T-helper 9 cell (primary cell): ENCODE data around the gene FGF9.

ENCODE experiments used
- DNase-seq: peaks from one replicate; pipeline ENCODE4 v3.0.0-alpha.2; 2020

The FGF9 gene

DNA sequence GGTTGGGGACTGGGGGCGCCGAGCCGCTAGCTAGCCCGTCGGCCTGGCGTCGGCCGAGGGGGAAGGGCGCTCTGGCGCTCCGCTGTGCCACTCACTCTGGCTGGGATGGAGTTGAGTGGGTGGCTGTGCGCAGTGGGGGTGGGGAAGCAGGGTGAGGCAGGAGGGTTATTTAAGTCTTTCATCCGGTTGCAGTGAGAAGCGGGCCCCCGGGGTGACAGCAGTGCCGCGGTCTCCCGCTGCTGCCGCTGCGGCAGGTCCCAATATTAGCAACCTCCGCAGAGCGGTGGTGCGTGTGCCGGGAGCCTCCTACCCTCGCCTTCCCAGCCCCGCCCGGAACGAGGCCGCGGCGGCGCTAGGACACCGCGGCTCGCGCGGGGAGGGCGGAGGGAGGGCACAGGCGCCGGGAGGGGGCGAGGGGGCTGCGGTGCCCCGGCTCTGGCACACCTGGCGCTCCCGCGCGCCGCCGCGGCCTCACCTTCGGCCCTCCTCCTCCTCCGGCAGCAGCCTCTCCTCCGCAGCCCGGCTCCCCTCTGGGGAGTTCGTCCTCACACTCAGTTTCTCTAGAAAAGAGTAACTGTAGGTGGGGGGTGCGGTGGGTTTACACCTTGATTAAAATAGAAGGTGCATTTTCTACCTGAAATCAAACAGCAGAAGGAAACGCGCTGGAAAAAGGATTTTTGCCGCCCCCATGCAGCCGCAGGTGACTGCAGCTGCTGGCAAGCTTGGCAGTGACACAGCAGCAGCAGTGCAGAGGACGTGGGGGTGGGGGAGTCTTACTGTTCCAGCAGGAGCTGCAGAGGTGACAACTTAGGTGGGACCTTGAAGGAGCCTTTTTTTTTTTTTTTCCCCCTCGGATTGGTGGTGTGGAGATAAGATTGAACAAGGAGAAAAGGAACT is 4.5 kb downstream of the FGF9 start:
- peak; percentile 24 for DNase-seq

DNA sequence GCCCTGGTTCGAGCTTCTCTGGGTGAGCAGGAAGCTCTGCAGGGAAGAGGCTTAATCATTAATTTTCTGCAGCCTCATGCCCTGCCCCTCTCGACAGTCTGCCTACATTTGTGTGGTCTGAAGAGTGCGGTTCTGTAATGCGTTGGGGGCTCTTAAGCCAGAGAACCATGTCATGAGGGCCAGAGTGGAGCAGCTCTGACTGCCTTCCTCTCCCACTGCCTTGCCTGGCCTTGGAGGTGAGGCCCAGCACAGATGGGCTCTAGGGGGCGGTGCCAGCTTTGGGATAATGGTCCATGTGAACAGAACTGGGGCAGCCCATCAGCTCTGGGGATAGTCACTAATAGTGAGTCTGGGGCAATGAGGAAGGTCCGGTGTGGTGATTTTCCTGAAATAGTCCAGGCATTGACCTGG is 5.7 kb downstream of the FGF9 start:
- DNase-seq, result no peak

DNA sequence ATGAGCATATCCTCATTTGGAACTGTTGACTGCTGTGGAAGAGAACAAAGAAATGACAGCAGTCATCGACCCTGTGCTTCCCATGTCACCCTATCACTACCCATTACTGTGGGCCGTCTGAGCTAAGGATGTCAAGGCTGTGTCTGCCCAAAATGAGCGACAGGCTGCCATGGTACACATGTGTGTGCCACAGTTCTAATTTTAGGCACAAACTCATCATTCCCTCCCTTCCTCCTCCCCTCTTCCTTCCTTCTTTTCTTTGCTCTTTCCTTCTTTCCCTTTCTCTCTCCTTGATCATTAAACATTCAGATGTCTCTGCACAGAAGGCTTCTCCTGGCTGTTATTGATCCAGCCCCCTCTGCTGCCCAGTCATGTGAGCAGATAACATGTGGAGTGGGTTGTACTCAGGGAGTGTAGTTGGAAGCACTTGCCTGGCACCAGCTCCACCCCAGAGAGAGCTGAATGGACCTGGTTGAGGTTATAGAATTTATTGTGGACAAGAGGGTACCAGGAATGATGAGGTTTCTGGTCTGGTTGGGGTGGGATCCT is 6.3 kb downstream of the FGF9 start:
- no peak for DNase-seq

DNA sequence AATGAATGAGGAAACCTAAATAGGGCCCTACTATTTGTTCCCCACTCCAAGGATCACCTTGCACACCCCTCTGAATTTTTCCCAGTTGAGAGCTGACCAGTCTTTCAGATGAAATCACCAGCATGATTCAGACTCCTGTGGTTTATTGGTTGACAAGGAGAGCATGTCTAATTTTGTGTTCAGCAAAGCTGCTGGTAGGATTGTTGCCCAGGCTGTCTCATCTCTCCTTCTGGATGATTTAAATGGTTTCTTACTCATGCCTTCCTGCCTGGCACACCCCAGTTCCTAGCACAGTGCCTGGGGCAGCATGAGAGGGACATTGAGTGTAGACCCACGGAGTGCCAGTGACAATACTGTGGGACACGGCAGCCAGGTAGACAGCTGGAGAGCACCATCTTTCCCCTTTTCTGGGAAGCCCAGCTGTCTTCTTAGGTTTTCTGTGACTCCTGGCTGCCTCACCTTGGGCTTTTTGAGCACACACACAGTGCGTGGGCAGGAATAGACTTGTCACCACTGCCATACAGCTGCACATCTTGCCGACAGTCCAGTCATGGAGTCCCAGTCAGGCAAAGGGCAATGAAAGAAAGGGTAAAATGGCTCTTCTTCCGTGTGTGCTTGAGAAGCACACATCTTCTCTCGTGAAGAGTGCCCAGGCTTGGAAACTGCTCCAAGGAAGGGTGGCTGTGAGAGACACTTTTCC is 12.3 kb downstream of the FGF9 start:
- no peak for DNase-seq

DNA sequence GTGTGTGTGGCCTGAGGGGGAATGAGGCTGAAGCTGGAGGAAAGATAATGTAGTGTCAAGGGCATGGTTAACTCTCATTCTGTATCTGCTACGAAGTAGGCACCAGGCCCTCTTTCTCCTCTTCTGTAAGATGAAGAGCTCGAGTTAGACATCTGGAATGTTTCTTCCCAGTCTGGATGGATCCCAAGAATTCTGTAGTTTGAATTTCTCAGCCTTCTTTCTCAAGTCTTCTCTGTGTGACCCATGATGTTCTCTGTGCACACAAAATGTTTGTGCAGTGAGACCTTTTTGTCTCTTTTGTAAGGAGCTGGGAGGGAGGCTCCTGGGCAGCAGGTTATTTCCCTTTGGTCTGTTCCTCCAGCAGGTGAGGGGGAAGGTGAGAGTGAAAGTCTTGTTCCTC is 13.7 kb downstream of the FGF9 start:
- DNase-seq, result no peak

DNA sequence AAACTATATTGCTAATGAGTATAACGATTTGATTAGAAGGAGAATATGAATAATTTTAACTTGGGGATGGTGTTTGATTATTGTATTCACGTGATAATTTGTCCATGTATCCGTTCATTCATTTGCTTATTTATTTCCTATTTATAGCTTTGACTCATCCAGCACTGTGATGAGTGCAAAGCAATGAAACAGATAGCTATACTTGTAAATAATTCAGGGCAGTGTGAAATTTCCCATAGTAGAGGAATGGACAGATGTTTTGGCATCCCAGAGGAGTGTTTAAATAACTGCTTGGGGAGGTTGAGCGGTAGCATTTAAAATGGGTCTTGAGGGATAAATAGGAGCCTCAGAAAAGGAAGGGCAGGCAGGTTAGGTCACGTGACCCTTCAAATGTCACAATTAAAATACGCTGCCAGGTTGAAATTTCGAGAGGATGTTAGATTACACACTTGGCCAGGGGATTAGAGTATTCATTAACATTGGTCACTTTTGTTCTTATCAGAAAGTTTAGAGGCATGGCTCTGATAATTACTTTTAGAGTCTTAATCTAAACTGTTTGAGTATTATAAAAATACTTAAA is 14.7 kb downstream of the FGF9 start:
- DNase-seq, result no peak

DNA sequence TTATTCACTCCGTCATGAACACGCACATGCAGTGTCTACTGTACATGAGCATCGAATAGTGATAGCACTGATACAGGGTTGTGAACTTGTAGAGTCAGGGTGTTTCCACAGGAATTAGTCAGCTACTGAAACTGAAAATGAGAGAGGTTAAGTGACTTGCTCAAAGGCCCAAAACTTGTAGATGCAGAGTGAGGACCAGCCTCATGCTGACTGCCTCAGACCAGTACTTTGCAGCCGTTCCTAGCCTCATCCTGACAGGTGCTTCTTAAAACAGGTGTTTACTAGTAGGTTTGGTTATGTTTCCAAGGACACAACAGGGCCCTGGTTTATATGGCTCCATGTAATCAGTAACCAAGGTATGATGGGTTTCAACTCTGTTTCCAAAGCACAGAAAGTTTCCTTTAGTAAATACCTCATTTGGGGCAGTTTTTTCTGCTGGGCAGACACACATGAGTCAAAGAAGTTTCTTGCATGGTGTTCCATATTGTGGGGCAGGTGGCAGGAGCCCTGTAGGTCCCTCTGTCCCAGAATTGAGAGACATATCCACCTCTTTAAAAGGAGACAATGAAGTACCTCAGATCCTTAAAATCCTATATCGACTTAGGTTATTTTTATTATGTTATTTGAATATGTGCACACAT is 16.0 kb downstream of the FGF9 start:
- no peak for DNase-seq

DNA sequence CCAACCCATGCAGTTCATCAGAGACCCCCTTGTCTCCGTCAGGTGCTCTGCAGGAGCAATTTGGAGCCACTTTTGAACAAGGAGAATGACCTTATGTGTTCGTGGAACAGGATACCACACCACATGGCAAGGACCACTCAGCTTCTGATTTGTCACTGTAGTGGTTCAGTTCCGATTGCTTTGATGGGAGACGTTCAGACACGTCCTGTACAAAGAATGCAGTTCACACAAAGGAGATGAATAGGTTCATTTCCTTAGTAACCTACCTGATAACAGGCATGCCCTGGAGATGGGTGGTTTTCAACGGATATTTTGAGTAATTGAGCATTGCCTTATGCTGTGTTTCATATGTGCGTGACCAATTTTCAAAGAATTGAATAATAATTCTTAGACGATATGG is 17.2 kb downstream of the FGF9 start:
- DNase-seq, result no peak

DNA sequence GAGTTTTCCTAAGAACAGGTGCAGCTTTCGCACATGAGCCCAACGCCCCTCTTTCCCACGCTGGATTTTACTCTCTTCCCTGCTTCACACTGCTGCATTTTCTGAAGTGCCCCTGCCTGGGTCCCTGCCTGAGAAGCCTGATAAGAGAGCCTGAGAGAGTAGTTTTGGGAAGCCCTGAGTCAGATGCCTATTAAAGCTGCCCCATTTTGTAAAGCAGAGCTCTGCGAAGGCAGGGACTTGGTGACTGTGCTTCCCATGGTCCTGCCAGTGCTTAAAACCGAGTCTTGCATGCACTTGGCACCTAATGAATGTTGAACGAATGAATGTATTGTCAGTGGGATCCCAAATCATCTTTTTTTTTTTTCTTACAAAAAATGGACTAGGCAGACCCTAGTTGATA is 18.2 kb downstream of the FGF9 start:
- DNase-seq, result no peak

DNA sequence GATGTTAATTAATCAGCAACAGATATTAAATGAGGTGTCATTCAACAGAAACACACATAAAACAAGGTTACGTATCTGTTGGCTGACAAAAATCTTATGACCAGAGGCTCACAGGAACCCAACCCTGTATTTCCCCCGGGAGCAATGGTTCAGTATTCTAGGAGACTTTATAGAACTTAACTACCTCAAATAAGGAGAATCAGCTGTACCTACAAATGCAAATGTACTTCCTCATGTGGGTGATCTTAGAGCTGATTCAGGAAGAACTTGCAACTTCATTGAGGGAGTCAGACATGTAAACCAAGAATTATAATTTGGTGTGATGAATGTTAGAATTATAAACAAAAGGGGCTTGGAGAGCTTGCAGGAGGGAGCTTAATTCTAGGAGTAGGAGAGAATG is 20.1 kb downstream of the FGF9 start:
- no peak for DNase-seq

DNA sequence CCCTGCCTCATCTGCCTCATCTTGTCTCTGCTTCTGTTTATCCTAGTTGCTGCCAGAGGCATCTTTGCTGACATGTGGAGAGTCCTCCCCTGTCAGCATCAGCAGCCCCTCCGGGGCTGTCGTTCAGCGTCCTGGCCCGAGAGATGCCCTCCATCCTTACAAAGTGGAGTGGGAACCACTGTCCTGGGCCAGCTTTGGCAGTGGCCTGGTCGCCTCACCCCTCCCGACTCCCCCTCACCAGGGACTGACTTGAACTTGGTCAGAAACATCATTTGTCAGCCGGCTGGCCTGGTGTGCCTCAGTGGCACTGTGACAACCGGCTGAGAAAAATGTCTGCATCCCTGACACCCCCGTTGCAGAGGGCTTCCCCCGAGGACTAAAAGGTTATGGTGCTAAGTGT is 20.6 kb downstream of the FGF9 start:
- DNase-seq, result no peak

DNA sequence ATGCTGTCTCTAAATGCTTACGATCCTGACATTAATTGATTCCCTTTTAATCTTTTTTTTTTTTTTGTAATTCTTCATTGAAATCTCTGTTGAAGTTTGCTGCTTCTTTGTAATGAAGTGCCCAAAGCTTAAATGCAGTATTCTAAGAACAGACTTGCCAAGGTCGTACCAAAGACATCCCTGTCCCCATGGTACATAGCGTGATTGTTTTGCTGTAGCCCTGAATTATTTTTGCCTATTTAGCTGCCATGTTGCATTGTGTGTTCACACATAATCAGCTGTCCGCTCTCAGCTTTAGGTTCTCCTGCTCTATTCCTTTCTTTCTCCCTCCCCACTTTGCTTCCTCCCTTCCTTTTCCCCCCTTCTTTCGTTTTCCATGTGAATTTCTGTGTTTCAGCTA is 21.1 kb downstream of the FGF9 start:
- DNase-seq, result no peak

DNA sequence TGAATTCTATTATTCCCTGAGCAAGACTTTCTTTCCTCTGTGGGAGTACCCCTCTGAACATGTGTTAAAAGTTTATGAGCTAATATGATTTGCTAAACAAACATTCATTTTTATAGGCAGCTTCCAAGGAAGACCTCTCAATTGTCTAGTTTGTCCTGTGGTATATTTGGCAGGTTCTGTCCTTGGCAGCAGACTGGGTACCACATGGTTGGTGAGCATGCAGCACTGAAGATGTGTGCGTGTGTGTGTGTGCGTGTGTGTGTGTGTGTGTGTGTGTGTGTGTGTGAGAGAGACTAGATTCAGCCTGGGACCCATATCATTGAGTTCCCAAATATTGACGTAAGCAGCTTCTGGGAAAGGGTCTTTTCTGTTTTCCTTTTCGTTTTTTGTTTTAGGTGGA is 24.0 kb downstream of the FGF9 start:
- no peak for DNase-seq

DNA sequence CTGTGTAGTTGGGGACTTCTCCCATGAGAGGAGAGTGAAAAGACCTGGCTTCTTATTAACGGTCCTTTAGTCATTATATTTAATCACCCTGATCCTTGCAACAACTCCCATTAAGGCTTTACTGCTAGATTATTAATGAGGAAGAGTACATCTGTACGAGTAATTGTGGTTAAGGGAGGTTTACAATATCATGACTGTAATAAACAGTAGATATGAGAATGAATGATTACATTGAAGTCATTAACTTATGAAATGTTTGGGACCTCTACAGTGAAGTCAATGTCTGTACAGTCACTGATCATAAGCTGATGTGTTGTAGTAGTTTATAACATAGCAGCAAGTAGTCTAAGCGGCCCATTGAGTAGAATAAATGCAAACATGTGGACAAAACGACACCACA is 24.7 kb downstream of the FGF9 start:
- no peak for DNase-seq

DNA sequence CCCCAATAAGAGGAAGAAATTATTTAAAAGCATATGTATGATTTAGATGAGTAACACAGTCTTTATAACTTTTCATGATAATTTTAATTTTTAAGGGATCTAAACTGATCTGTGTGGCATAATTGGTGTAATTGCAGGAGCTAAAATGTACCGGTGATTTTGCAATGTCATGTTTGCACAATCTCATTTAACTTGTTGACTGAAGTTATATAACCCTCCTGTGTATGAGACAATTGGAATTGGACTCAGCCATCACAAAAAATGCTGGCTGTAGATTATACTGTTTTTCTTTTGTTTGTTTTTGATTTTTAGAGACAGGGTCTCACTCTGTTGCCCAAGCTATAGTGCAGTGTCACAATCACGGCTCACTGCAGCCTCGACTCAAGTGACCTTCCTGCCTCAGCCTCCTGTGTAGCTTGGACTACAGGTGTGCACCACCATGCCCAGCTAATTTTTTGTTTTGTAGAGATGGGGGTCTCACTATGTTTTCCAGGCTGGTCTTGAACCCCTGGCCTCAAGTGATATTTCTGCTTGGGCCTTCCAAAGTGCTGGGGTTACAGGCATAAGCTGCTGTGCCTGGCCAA is 26.1 kb downstream of the FGF9 start:
- DNase-seq, result no peak

DNA sequence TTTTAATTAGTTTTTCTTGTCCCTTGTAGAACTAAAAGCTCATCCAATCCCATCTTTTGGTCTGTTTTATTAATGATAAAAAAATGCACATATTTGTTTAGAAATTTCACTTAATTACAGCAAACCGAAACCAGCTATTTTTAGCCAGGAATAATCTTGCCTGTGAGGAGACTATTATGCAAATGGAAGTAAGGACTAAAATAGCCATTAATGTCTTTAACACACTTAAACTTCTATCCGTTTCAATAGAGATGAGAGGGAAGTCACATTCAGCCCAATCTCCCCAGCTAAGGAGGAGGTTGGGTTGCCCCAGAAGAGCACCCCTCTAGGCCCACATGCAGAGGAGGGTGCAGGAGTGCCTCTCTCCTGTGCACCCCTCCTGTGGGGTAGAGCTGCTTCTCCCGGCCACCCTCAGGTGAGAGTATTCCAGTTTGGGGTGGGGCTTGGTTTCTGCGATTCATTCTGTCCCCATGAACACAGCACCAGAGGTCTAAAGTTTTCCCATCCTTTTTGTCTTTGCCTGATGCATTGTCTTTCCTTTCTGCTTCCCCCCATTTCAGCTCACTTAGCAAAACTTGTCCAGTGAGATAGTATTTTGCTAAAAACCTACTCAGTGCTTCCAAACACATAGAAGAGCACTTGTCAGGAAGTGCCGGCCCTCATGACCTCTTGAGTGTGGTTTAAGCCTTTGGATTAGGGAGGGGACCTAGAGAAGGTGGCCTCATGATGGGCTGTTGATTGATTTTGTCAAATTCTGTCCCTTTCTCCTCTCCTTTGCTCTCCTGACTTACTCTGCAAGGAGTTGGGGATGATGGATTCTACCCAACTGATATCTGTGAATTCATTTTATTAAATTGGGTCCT is 28.2 kb downstream of the FGF9 start:
- no peak for DNase-seq

DNA sequence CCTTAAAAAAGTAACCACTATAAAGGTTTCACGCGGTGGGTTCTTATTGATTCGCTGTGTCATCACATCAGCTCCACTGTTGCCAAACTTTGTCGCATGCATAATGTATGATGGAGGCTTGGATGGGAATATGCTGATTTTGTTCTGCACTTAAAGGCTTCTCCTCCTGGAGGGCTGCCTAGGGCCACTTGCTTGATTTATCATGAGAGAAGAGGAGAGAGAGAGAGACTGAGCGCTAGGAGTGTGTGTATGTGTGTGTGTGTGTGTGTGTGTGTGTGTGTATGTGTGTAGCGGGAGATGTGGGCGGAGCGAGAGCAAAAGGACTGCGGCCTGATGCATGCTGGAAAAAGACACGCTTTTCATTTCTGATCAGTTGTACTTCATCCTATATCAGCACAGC is 30.6 kb downstream of the FGF9 start:
- no peak for DNase-seq

DNA sequence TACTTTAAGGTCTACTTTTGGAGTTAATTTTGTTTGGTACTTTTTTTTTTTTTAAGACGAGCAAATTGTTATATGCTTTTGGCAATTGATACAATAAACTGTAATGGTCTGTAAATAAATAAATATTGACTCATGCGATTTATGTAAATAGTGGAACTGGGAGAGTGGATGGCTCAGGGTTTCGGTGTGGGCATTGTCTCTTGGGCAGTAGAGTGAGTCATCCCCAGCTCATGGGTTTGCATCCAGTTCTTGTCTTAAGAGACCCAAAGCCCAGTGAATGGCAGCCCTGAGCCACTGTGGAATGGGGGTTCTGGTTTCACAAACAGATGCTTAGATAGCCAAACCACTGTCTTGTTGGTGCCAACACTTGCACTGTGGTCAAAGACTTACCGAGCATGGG is 33.0 kb downstream of the FGF9 start:
- DNase-seq, result no peak

DNA sequence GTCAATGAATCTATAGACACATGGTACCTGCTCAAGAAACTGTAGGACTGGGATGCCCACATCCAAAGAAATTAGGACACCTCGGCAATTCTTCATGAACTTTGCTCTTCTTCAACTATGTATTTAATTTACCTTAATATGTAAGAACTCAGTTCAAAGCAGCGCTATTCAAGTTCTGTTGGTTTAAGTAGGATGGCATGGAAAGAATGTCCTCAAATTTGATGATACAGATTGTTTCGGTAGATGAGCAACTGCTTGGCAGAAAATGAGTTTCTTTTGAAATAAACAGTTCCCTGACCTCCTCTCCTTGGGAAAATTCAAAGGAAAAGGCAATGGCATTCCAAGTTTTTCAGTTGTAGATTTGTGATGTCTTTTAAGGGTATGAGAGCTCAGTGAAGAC is 36.7 kb downstream of the FGF9 start:
- DNase-seq, result no peak

DNA sequence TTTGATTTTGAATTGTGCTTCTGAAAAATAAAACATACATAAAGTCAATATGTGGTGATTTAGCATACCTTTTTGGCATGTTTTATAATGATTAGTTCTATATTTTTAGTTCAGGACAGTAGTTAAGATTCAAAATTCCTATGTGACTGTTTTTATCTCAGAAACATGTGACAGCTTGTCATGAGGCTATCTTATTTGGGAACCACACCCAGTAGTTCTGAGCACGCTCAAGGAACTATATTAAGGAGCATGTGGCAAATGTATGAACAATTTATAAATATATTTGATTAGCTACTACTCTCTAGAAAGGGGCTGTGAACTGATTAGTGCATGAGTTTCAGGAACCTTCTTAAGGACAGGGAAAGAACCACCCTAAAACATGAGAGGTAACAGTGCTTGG is 38.8 kb downstream of the FGF9 start:
- no peak for DNase-seq

DNA sequence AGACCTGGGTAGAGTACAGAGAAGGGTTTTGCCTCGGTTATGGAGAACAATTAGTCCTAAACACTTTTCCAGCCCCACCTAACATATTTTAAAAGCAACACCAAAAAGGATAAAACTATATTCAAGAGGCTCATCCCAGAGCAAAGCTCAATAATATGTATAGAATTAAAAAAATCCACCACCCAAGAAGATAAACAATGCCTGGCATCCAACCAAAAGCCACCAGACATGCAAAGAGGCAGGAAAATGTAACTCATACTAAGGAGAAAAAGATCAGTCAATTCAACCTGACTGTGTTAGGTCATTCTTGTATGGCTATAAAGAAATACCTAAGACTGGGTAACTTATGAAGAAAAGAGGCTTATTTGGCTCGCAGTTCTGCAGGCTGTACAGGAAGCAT is 39.3 kb downstream of the FGF9 start:
- no peak for DNase-seq

DNA sequence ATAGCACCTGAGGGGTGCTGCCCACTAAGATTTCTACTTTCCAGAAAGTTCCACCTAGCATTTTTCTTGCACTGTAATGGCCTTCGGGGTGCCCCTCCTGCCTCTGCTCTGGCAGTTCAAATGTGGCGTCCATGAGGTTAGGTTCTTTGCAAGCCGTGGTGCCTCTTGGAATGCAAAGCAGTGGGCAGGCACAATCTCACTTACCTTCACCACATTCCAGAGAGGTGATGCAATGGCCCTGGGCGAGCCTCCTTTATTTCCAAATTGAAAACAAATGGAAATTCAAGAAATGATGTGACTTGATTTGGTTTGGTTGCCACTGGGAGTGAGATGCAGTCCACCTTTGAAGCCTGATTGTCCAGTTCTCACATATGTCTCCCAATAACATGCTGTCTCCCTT is 46.9 kb downstream of the FGF9 start:
- DNase-seq, result no peak
